Neuronal stem cell (in vitro differentiated cells): ENCODE measurements around the gene SIRPB1.

ENCODE experiments used
- DNase-seq: peaks from one replicate; pipeline ENCODE4 v3.0.0-alpha.2; 2013; ENCODE audit warnings: low spot score
- H2AFZ ChIP-seq: one replicate; pipeline ENCODE4 v1.6.1; 2013; ENCODE audit warnings: mild to moderate bottlenecking, low read length, inconsistent platforms
- H2AK5ac ChIP-seq: 2 replicates; pipeline ENCODE4 v1.6.1; 2013; ENCODE audit warnings: low read depth, mild to moderate bottlenecking, inconsistent platforms, low read length, moderate library complexity, mixed read lengths
- H2BK120ac ChIP-seq: 2 replicates; pipeline ENCODE4 v1.6.1; 2013; ENCODE audit warnings: low read depth, mild to moderate bottlenecking, inconsistent platforms, low read length, moderate library complexity, mixed read lengths
- H2BK12ac ChIP-seq: one replicate; pipeline ENCODE4 v1.6.1; 2013; ENCODE audit warnings: low read length, inconsistent platforms
- H2BK15ac ChIP-seq: 2 replicates; pipeline ENCODE4 v1.6.1; 2013; ENCODE audit warnings: mild to moderate bottlenecking, low read length, inconsistent platforms, mixed read lengths
- H2BK5ac ChIP-seq: one replicate; pipeline ENCODE4 v1.6.1; 2013; ENCODE audit warnings: inconsistent platforms, mild to moderate bottlenecking, low read length, moderate library complexity
- H3K14ac ChIP-seq: one replicate; pipeline ENCODE4 v1.6.1; 2013; ENCODE audit warnings: low read length, inconsistent platforms
- H3K18ac ChIP-seq: 2 replicates; pipeline ENCODE4 v1.6.1; 2013; ENCODE audit warnings: low read length, inconsistent platforms
- H3K23ac ChIP-seq: 2 replicates; pipeline ENCODE4 v1.6.1; 2013; ENCODE audit warnings: low read depth, mild to moderate bottlenecking, mixed read lengths, low read length, inconsistent platforms; ENCODE audit not compliant: poor library complexity
- H3K27ac ChIP-seq: replicated peaks from 3 replicates; pipeline ENCODE4 v1.5.1; 2013; ENCODE audit warnings: low read length, inconsistent platforms
- H3K27me3 ChIP-seq, 3 experiments: 2 replicates each; pipeline ENCODE4 v1.6.1; 2013; ENCODE audit warnings: low read length in 3 of 3, mild to moderate bottlenecking in 2 of 3, inconsistent platforms in 1 of 3, low read depth in 1 of 3, mixed read lengths in 1 of 3, moderate library complexity in 1 of 3; ENCODE audit not compliant: control insufficient read depth in 3 of 3, insufficient read depth in 3 of 3
- H3K36me3 ChIP-seq, 2 donors: replicated peaks in 1 of 2; 2 replicates each; pipeline ENCODE4 v1.6.1; 2013; ENCODE audit warnings: low read length in 2 of 2; ENCODE audit not compliant: control insufficient read depth in 2 of 2, insufficient read depth in 2 of 2
- H3K4ac ChIP-seq: 2 replicates; pipeline ENCODE4 v1.6.1; 2013; ENCODE audit warnings: inconsistent platforms, mild to moderate bottlenecking, low read length, moderate library complexity
- H3K4me1 ChIP-seq, 2 donors: 1 replicate in 1 of 2; 2 replicates in 1 of 2; pipeline ENCODE4 v1.6.1; 2013; ENCODE audit warnings: low read length in 2 of 2, low read depth in 1 of 2; ENCODE audit not compliant: control insufficient read depth in 2 of 2, insufficient read depth in 1 of 2
- H3K4me2 ChIP-seq: one replicate; pipeline ENCODE4 v1.6.1; 2013; ENCODE audit warnings: mild to moderate bottlenecking, low read length, inconsistent platforms; ENCODE audit not compliant: insufficient read depth, poor library complexity, severe bottlenecking
- H3K4me3 ChIP-seq, 2 donors: 2 replicates each; pipeline ENCODE4 v1.5.1; 2013; ENCODE audit warnings: low read length in 2 of 2, mild to moderate bottlenecking in 2 of 2, inconsistent platforms in 1 of 2, moderate library complexity in 1 of 2
- H3K79me1 ChIP-seq: one replicate; pipeline ENCODE4 v1.6.1; 2013; ENCODE audit warnings: low read depth, mild to moderate bottlenecking, inconsistent platforms, low read length, moderate library complexity
- H3K9ac ChIP-seq: one replicate; pipeline ENCODE4 v1.6.1; 2013; ENCODE audit warnings: mild to moderate bottlenecking, low read depth, low read length, inconsistent platforms; ENCODE audit not compliant: poor library complexity
- H3K9me3 ChIP-seq, 2 donors: replicated peaks in 1 of 2; 2 replicates each; pipeline versions ENCODE3 to v1.6.1; 2013; ENCODE audit warnings: low read length in 2 of 2, mild to moderate bottlenecking in 2 of 2, inconsistent platforms in 1 of 2, low read depth in 1 of 2, mixed read lengths in 1 of 2, moderate library complexity in 1 of 2; ENCODE audit not compliant: control insufficient read depth in 2 of 2, insufficient read depth in 1 of 2
- H4K8ac ChIP-seq: one replicate; pipeline ENCODE4 v1.6.1; 2013; ENCODE audit warnings: low read depth, mild to moderate bottlenecking, inconsistent platforms, low read length, moderate library complexity
- H4K91ac ChIP-seq: one replicate; pipeline ENCODE4 v1.6.1; 2013; ENCODE audit warnings: low read length, low read depth, mild to moderate bottlenecking, inconsistent platforms; ENCODE audit not compliant: poor library complexity
- WGBS, 2 donors: extraction: QIAGEN DNeasy Blood & Tissue Kit; methylation state at CpG; one replicate each; pipeline ENCODE4 v1.1.7; 2013; ENCODE audit warnings: missing lambda C conversion rate in 2 of 2, mixed read lengths in 1 of 2; ENCODE audit not compliant: insufficient read length in 2 of 2, insufficient replicate concordance in 1 of 2; ENCODE audit errors: extremely low coverage in 2 of 2; 5-methylcytosine and 5-hydroxymethylcytosine counted together

SIRPB1 gene

GRCh38 chr20:1637226-1637625 lies 17.4 kb upstream of the SIRPB1 start:
- no peak overlapping the region for H2BK5ac ChIP-seq
- no peak overlapping the region for H4K91ac ChIP-seq
- H3K9me3 ChIP-seq, result no peaks in the 10 kb centered on the region
- no peak overlapping the region for H3K9ac ChIP-seq
- no peak overlapping the region for H4K8ac ChIP-seq
- H3K27me3 ChIP-seq, result peaks cover 0 to under 1% (median 0%) of the 10 kb centered on the region in 3 experiments
- no peak overlapping the region for H3K4ac ChIP-seq
- H3K14ac ChIP-seq, result no peak overlapping the region
- DNase-seq, result no peak
- no peaks in the 10 kb centered on the region for H3K36me3 ChIP-seq
- no peak overlapping the region for H3K18ac ChIP-seq
- H2AFZ ChIP-seq, result no peak overlapping the region
- H3K79me1 ChIP-seq, result no peaks in the 10 kb centered on the region
- no peak overlapping the region for H3K4me2 ChIP-seq
- no peak overlapping the region for H2BK120ac ChIP-seq
- H2BK15ac ChIP-seq, result no peak overlapping the region
- H3K4me1 ChIP-seq, result no peaks in the 10 kb centered on the region
- no peak overlapping the region for H3K4me3 ChIP-seq
- H3K27ac ChIP-seq, result no peak overlapping the region
- no peak overlapping the region for H3K23ac ChIP-seq
- no peak overlapping the region for H2BK12ac ChIP-seq
- H2AK5ac ChIP-seq, result no peak overlapping the region
- no CpG with 5 or more reads among the region's 2 CpGs for WGBS, 2 donors

- no peak overlapping the region for H3K27ac ChIP-seq
- no peak overlapping the region for H2BK12ac ChIP-seq
- WGBS, 2 donors, result no CpG with 5 or more reads among the region's 2 CpGs
- no peak overlapping the region for H2BK15ac ChIP-seq
- no peak overlapping the region for H2AK5ac ChIP-seq
- H4K91ac ChIP-seq, result no peak overlapping the region
- no peak overlapping the region for H3K4me3 ChIP-seq
- no peak overlapping the region for H2BK120ac ChIP-seq
- H3K18ac ChIP-seq, result no peak overlapping the region
- H4K8ac ChIP-seq, result no peak overlapping the region
- H3K4me2 ChIP-seq, result no peak overlapping the region
- H2AFZ ChIP-seq, result no peak overlapping the region
- H3K23ac ChIP-seq, result no peak overlapping the region
- no peaks in the 10 kb centered on the region for H3K36me3 ChIP-seq
- peaks cover 0 to 2% (median 0%) of the 10 kb centered on the region in 3 experiments for H3K27me3 ChIP-seq
- no peaks in the 10 kb centered on the region for H3K9me3 ChIP-seq
- no peaks in the 10 kb centered on the region for H3K4me1 ChIP-seq
- DNase-seq, result no peak
- no peak overlapping the region for H3K14ac ChIP-seq
- no peak overlapping the region for H3K9ac ChIP-seq
- H3K4ac ChIP-seq, result no peak overlapping the region
- H3K79me1 ChIP-seq, result no peaks in the 10 kb centered on the region
- no peak overlapping the region for H2BK5ac ChIP-seq
These were observed 16.8 kb upstream of the SIRPB1 start for GRCh38 chr20:1636621-1637020.

- H2AFZ ChIP-seq, result no peak overlapping the region
- no peak overlapping the region for H2AK5ac ChIP-seq
- H3K4me1 ChIP-seq, result no peaks in the 10 kb centered on the region
- H3K4me2 ChIP-seq, result no peak overlapping the region
- no peak overlapping the region for H4K91ac ChIP-seq
- H2BK120ac ChIP-seq, result no peak overlapping the region
- H3K79me1 ChIP-seq, result no peaks in the 10 kb centered on the region
- WGBS, 2 donors, result no CpG with 5 or more reads among the region's 10 CpGs
- no peak overlapping the region for H3K18ac ChIP-seq
- no peak overlapping the region for H2BK12ac ChIP-seq
- no peaks in the 10 kb centered on the region for H3K36me3 ChIP-seq
- no peak overlapping the region for H3K23ac ChIP-seq
- H3K4ac ChIP-seq, result no peak overlapping the region
- H3K27me3 ChIP-seq, result peaks cover 0 to 2% (median 0%) of the 10 kb centered on the region in 3 experiments
- DNase-seq, result no peak
- H3K14ac ChIP-seq, result no peak overlapping the region
- no peak overlapping the region for H2BK5ac ChIP-seq
- no peaks in the 10 kb centered on the region for H3K9me3 ChIP-seq
- no peak overlapping the region for H3K9ac ChIP-seq
- H3K4me3 ChIP-seq, result no peak overlapping the region
- no peak overlapping the region for H2BK15ac ChIP-seq
- no peak overlapping the region for H4K8ac ChIP-seq
- H3K27ac ChIP-seq, result no peak overlapping the region
These were observed 15.6 kb upstream of the SIRPB1 start for GRCh38 chr20:1635291-1635979.

- no peak overlapping the region for H2AFZ ChIP-seq
- no peaks in the 10 kb centered on the region for H3K9me3 ChIP-seq
- H4K8ac ChIP-seq, result no peak overlapping the region
- H2BK120ac ChIP-seq, result no peak overlapping the region
- H3K27me3 ChIP-seq, result peaks cover 0 to 2% (median 0%) of the 10 kb centered on the region in 3 experiments
- H3K4me3 ChIP-seq, result no peak overlapping the region
- no peak overlapping the region for H3K4ac ChIP-seq
- no peak overlapping the region for H3K18ac ChIP-seq
- H3K36me3 ChIP-seq, result no peaks in the 10 kb centered on the region
- H2BK15ac ChIP-seq, result no peak overlapping the region
- H3K23ac ChIP-seq, result no peak overlapping the region
- no peaks in the 10 kb centered on the region for H3K4me1 ChIP-seq
- no peak for DNase-seq
- H3K9ac ChIP-seq, result no peak overlapping the region
- H3K79me1 ChIP-seq, result no peaks in the 10 kb centered on the region
- H2AK5ac ChIP-seq, result no peak overlapping the region
- no peak overlapping the region for H2BK12ac ChIP-seq
- no peak overlapping the region for H3K4me2 ChIP-seq
- H3K27ac ChIP-seq, result no peak overlapping the region
- no peak overlapping the region for H4K91ac ChIP-seq
- no peak overlapping the region for H2BK5ac ChIP-seq
- no CpG with 5 or more reads among the region's 4 CpGs for WGBS, 2 donors
- H3K14ac ChIP-seq, result no peak overlapping the region
These were observed 13.7 kb upstream of the SIRPB1 start for GRCh38 chr20:1633535-1633934.
